Smooth muscle cell (in vitro differentiated cells): ENCODE data around the gene CEP126. TPM values are rescaled to one million over a fixed set of nuclear protein-coding genes. Genes with fewer than 3 reads are reported as not detected.
"Not testable (repeated sequence)": the region's sequence is repeated elsewhere in the genome, so short reads cannot be mapped to it uniquely, and the experiment has no call there.

Source experiments
- DNase-seq: peaks from one replicate; lab custom pipeline; 2025; ENCODE audit not compliant: unreplicated experiment; lab: John Stamatoyannopoulos, UW
- H2AFZ ChIP-seq: fragments of 200-600 bp; sonication (generic); 2 replicates; pipeline ENCODE4 v1.6.0; 2016; ENCODE audit warnings: antibody characterized with exemption, low read depth, mild to moderate bottlenecking
- H3F3A ChIP-seq: fragments of 200-600 bp; sonication (generic); 2 replicates; pipeline ENCODE4 v1.6.0; 2017; ENCODE audit warnings: antibody characterized with exemption, low read depth
- H3K27ac ChIP-seq: fragments of 200-600 bp; sonication (generic); 2 replicates; pipeline ENCODE4 v1.5.1; 2016; ENCODE audit warnings: low read depth, mild to moderate bottlenecking
- H3K27me3 ChIP-seq: fragments of 200-600 bp; sonication (generic); 2 replicates; pipeline ENCODE4 v1.6.1; 2016; ENCODE audit warnings: low read depth, mild to moderate bottlenecking
- H3K36me3 ChIP-seq: fragments of 200-600 bp; sonication (generic); 2 replicates; pipeline ENCODE4 v1.5.1; 2016; ENCODE audit warnings: low read depth
- H3K4me1 ChIP-seq: fragments of 200-600 bp; sonication (generic); 2 replicates; pipeline ENCODE4 v1.5.1; 2016; ENCODE audit warnings: low read depth
- H3K4me2 ChIP-seq: fragments of 200-600 bp; sonication (generic); 2 replicates; pipeline ENCODE4 v1.6.0; 2016; ENCODE audit warnings: mild to moderate bottlenecking
- H3K4me3 ChIP-seq: fragments of 200-600 bp; sonication (generic); 2 replicates; pipeline ENCODE4 v1.5.1; 2016; ENCODE audit warnings: mild to moderate bottlenecking
- H3K79me2 ChIP-seq: fragments of 200-600 bp; sonication (generic); 2 replicates; pipeline ENCODE4 v1.6.0; 2016; ENCODE audit warnings: low read depth, mild to moderate bottlenecking
- H3K9ac ChIP-seq: fragments of 200-600 bp; sonication (generic); 2 replicates; pipeline ENCODE4 v1.6.0; 2016; ENCODE audit warnings: low read depth
- H3K9me3 ChIP-seq: fragments of 200-600 bp; sonication (generic); replicated peaks from 2 replicates; pipeline ENCODE4 v1.5.1; 2016; ENCODE audit warnings: low read depth
- H4K20me1 ChIP-seq: fragments of 200-600 bp; sonication (generic); 2 replicates; pipeline ENCODE4 v1.6.0; 2016; ENCODE audit warnings: low read depth
- WGBS: methylation state at CpG from one replicate; pipeline ENCODE4 v1.1.7; 2016; ENCODE audit warnings: low lambda C conversion rate; 5-methylcytosine and 5-hydroxymethylcytosine counted together
- polyA plus RNA-seq: library from polyadenylated mRNA; unstranded; fragments of >200 nt; fragmentation: Nextera tagmentation; extraction: Ambion mirVana; gene quantifications from 2 replicates; pipeline ENCODE4 v1.2.1, GENCODE V29; 2016
- total RNA-seq: library from RNA; depleted of rRNA; stranded (reverse); fragments of >200 nt; gene quantifications from 2 replicates; pipeline ENCODE4 v1.2.3, GENCODE V29; 2014
- TF ChIP-seq, protein P1 (sequence below): fragments of 200-600 bp; sonication (generic); IDR thresholded peaks from 2 replicates; pipeline ENCODE4 v1.5.1; 2017; ENCODE audit warnings: borderline replicate concordance, mild to moderate bottlenecking, antibody characterized with exemption; ENCODE audit not compliant: insufficient read depth, poor library complexity, severe bottlenecking

Gene CEP126
- total and polyA plus RNA-seq, 2 experiments from 2014 or later: 1.6 to 2.3 TPM

- Histone ChIP-seq H2AFZ (no peak overlapping the region), H3K36me3 (no peaks in the 10 kb centered on the region), H3K27me3 (no peaks in the 10 kb centered on the region), H3K79me2 (no peaks in the 10 kb centered on the region), H3K27ac (no peak overlapping the region), H3K9ac (no peak overlapping the region), H3K4me1 (no peaks in the 10 kb centered on the region), H4K20me1 (no peaks in the 10 kb centered on the region), H3K9me3 (no peaks in the 10 kb centered on the region), H3K4me2 (no peak overlapping the region), H3K4me3 (no peak overlapping the region), H3F3A (no peaks in the 10 kb centered on the region)
- whole genome bisulfite sequencing: 94% methylated on average over 1 of the region's 1 CpG
- TF ChIP-seq, protein P1, sequence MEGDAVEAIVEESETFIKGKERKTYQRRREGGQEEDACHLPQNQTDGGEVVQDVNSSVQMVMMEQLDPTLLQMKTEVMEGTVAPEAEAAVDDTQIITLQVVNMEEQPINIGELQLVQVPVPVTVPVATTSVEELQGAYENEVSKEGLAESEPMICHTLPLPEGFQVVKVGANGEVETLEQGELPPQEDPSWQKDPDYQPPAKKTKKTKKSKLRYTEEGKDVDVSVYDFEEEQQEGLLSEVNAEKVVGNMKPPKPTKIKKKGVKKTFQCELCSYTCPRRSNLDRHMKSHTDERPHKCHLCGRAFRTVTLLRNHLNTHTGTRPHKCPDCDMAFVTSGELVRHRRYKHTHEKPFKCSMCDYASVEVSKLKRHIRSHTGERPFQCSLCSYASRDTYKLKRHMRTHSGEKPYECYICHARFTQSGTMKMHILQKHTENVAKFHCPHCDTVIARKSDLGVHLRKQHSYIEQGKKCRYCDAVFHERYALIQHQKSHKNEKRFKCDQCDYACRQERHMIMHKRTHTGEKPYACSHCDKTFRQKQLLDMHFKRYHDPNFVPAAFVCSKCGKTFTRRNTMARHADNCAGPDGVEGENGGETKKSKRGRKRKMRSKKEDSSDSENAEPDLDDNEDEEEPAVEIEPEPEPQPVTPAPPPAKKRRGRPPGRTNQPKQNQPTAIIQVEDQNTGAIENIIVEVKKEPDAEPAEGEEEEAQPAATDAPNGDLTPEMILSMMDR: no peak
- no peak for DNase-seq
These were observed 60.0 kb downstream of the CEP126 start for GRCh38 chr11:101974771-101975170.

- H2AFZ ChIP-seq: no peak overlapping the region
- H3K79me2 ChIP-seq: no peaks in the 10 kb centered on the region
- H3K27me3 ChIP-seq: no peaks in the 10 kb centered on the region
- no peaks in the 10 kb centered on the region for H3F3A ChIP-seq
- no peaks in the 10 kb centered on the region for H3K36me3 ChIP-seq
- H3K4me3 ChIP-seq: no peak overlapping the region
- H3K4me2 ChIP-seq: no peak overlapping the region
- H3K27ac ChIP-seq: no peak overlapping the region
- H3K9me3 ChIP-seq: no peaks in the 10 kb centered on the region
- WGBS: 92% methylated on average over 2 of the region's 2 CpGs
- H3K4me1 ChIP-seq: no peaks in the 10 kb centered on the region
- TF ChIP-seq, protein P1: no peak
- H3K9ac ChIP-seq: no peak overlapping the region
- H4K20me1 ChIP-seq: no peaks in the 10 kb centered on the region
- no peak for DNase-seq
These were observed 60.9 kb downstream of the CEP126 start for GRCh38 chr11:101975734-101976133.

DNA sequence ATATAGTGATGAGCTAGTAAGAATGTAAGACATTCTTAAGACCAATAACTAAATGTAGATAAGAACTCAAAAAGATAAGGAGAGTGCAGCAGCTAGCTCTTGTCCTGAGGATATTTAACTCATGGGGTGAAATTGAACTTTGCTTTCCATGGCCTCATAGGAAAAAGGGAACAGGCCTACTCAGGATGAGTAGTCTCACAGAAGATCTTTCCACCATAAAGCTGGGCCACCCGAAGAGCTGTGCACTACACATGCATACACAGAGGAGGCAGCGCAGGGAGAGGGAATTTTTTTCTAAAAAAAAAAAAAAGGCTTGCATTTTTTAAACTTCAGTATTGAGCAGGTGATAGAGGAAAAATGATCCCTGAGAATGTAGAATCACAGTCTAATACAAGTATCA is 72.6 kb downstream of the CEP126 start:
- no peak for DNase-seq
- no peak overlapping the region for H3K9ac ChIP-seq
- H2AFZ ChIP-seq: no peak overlapping the region
- no peaks in the 10 kb centered on the region for H3K79me2 ChIP-seq
- no peaks in the 10 kb centered on the region for H3K27me3 ChIP-seq
- no peak overlapping the region for H3K27ac ChIP-seq
- no peaks in the 10 kb centered on the region for H4K20me1 ChIP-seq
- H3F3A ChIP-seq: no peaks in the 10 kb centered on the region
- WGBS: 92% methylated on average over 2 of the region's 2 CpGs
- no peak overlapping the region for H3K4me2 ChIP-seq
- H3K9me3 ChIP-seq: no peaks in the 10 kb centered on the region
- no peak overlapping the region for H3K4me3 ChIP-seq
- TF ChIP-seq, protein P1: no peak
- no peaks in the 10 kb centered on the region for H3K4me1 ChIP-seq
- no peaks in the 10 kb centered on the region for H3K36me3 ChIP-seq

DNA sequence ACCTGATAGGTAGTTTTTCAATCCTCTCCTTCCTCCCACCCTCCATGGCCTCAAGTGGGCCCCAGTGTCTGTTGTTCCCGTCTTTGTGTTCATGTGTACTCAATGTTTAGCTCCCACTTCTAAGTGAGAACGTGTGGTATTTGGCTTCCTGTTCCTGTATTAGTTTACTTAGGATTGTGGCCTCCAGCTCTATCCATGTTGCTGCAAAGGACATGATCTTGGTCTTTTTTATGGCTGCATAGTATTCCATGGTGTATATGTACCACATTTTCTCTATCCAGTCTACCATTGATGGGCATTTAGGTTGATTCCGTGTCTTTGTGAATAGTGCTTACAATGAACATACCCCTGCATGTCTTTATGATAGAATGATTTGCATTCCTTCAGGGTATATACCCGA is 78.4 kb downstream of the CEP126 start:
- TF ChIP-seq, protein P1: no peak
- Histone ChIP-seq H3K4me1 (no peaks in the 10 kb centered on the region), H3K9ac (no peak overlapping the region), H4K20me1 (no peaks in the 10 kb centered on the region), H2AFZ (no peak overlapping the region), H3K27ac (no peak overlapping the region), H3F3A (no peaks in the 10 kb centered on the region), H3K9me3 (no peaks in the 10 kb centered on the region), H3K36me3 (no peaks in the 10 kb centered on the region), H3K27me3 (no peaks in the 10 kb centered on the region), H3K4me2 (no peak overlapping the region), H3K4me3 (no peak overlapping the region), H3K79me2 (no peaks in the 10 kb centered on the region)
- WGBS: 87% methylated on average over 4 of the region's 4 CpGs
- DNase-seq: no peak

DNA sequence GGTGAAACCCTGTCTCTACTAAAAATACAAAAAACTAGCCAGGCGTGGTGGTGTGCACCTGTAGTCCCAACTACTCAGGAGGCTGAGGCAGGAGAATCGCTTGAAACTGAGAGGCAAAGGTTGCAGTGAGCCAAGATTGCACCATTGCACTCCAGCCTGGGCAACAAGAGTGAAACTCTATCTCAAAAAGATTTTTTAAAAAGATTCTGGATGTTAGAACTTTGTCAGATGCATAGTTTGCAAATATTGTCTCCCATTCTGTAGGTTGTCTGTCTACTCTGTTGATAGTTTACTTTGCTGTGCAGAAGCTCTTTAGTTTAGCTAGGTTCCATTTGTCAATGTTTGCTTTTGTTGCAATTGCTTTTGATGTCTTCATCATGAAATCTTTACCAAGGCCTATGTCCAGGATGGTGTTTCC is 79.3 kb downstream of the CEP126 start:
- WGBS: 91% methylated on average over 2 of the region's 2 CpGs
- H4K20me1 ChIP-seq, H3K9me3 ChIP-seq, H3K79me2 ChIP-seq, H3F3A ChIP-seq, H3K4me1 ChIP-seq, H3K27me3 ChIP-seq, DNase-seq, H3K36me3 ChIP-seq, H3K4me2 ChIP-seq, H3K9ac ChIP-seq, H2AFZ ChIP-seq, H3K4me3 ChIP-seq, H3K27ac ChIP-seq: not testable (repeated sequence)
